GM20431 (cell line): Measurements from ENCODE around the gene HMCN2.
"Not testable (repeated sequence)": the region's sequence is repeated elsewhere in the genome, so short reads cannot be mapped to it uniquely, and the experiment has no call there.

Experiments
- in situ Hi-C: fragments of 300-500 bp; cut with MseI, MboI; formaldehyde crosslinking; loops from one replicate; pipeline ENCODE4 v1.15.0; 2020; ENCODE audit warnings: low sequenced_read_pairs; ENCODE audit not compliant: unreplicated experiment

HMCN2 gene

DNA sequence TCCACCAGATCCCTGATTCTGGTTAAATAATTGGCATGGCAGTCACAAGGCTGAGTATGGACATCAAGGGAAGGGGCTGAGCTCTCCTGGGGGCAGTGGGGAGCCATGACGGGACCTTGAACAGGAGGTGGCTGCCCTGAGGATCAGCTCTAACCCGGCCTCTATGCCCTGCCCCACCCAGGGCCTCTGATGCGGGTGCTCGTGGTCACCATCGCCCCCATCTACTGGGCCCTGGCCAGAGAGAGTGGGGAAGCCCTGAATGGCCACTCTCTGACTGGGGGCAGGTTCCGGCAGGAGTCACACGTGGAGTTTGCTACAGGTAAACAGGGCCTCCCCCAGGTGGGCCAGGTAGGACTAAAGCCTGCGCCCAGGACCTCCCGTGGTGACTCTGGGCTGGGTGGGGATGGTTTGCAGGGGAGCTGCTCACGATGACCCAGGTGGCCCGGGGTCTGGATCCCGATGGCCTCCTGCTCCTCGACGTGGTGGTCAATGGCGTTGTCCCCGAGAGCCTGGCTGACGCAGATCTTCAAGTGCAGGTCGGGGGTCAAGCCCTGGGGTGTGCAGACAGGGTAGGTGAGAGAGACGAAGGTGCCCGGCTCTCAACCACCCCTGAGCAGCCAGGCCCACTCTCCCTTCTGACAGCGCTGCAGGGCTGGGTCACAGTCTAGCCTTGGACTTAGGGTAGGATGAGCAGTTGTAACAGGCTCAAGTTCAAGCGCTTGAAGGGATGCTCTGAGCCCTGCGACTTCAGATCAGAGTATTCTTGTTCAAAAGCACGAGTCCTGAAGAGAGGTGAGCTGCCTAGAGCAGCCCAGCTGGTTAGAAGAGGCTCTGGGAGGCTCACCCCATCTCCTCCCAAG is 159.3 kb downstream of the HMCN2 start:
- in situ Hi-C loops: no loop called here

DNA sequence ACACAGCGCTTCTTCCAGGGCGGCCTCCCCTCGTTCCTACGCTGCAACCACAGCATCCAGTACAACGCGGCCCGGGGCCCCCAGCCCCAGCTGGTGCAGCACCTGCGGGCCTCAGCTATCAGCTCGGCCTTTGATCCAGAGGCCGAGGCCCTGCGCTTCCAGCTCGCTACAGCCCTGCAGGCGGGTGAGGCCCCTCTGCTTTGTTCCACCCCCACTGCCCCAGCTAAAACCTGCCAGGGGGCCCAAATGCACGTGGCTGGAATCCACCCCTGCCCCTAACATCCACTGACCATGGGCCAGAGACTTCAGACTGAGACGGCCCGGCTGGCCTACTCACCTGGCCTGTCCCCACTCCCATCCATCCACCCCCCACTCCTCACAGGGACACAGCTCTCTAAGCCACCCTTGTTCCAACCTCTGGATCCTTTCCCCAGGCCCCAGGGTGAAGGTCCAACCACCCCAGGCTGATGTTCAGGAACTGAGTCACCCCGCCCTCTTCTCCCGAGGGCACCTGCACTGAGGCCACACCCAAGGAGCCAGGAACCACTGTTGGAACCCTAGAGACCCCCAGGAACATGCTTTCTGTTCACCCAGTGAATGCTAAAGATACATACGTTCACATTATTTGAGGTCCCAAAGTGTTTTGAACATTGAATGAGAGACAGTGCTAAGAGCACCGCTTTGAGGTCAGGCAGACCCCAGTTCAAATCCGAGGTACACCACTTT is 160.3 kb downstream of the HMCN2 start:
- in situ Hi-C loops: no loop called here

DNA sequence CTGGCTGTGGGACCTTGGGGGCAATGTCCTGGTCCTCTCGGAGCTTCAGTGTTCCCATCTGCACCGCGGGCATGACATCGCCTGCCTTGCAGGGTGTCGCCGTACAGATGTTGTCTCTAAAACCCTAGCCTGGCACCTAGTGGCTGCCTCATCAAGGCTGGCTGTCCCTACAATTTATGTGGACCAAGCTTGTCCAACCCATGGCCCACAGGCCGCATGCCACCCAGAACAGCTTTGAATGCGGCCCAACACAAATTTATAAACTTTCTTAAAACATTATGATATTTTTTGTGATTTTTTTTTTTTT is 160.9 kb downstream of the HMCN2 start:
- in situ Hi-C loops: no loop called here

DNA sequence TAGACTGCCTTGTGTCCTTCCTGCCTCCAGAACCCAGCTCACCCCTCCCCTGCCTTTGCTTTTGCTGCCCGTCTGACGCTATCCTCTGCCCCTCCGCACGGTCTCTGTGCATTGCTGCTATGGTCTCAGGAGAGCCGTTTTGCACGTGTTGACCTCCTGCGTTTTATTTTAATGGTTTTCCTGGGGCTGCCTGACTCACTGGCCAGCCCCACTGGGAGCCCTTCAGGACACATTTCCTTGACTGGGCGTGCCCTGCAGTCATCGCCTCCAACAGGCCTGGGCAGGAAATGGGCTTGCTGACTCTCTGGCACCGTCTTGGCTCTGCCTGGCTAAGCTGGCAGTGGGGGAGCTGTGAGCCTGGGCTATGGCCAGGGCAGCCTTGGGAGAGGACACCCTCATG is 161.3 kb downstream of the HMCN2 start:
- in situ Hi-C loops: no loop called here

DNA sequence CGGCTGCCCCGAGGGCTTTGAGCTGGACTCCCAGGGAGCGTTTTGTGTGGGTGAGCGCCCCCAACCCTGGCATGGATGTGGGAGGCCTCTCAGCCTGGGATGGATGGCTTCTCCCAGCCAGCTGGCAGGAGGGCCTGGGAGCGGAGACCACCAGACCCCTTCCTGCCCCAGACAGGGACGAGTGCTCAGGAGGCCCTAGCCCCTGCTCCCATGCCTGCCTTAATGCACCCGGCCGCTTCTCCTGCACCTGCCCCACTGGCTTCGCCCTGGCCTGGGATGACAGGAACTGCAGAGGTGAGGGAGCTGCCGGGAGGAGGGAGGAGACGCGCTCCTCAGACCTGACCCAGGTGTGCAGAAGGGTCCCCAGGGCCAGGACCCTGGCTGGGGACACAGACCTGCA is 161.8 kb downstream of the HMCN2 start:
- in situ Hi-C loops: no loop called here

DNA sequence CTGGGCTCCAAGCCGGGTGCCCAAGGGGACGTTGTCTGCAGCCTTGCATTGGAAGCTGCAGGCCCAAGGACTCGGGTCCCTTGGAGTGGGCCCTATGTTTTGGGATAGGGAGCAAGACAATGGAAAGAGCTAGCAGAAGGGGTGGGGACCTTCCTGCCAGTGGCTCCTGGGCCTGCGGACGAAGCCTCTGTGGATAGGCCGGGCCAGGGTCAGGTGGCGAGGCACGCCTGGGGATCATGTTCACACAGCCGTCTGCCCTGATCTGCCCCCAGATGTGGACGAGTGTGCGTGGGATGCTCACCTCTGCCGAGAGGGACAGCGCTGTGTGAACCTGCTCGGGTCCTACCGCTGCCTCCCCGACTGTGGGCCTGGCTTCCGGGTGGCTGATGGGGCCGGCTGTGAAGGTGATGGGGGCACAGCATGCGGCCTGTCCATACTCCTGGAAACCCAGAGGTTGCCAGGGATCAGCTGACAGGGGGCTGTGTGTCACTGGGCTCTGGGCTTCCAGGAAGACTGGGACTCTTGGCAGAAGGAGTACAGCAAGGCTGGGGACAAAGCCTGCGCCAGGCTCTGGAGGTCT is 162.6 kb downstream of the HMCN2 start:
- in situ Hi-C loops: no loop called here

DNA sequence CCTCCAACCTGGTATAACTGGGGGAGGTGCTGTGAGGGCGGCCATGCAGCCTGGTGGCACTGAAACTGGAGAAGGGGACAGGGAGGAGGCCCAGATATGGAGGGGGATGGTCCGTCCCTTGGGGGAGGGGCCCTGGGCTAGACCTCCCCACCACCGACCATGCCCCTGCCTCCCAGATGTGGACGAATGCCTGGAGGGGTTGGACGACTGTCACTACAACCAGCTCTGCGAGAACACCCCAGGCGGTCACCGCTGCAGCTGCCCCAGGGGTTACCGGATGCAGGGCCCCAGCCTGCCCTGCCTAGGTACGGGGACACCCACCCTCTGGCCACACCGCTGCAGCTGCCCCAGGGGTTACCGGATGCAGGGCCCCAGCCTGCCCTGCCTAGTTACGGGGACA is 163.8 kb downstream of the HMCN2 start:
- in situ Hi-C loops: no loop called here

DNA sequence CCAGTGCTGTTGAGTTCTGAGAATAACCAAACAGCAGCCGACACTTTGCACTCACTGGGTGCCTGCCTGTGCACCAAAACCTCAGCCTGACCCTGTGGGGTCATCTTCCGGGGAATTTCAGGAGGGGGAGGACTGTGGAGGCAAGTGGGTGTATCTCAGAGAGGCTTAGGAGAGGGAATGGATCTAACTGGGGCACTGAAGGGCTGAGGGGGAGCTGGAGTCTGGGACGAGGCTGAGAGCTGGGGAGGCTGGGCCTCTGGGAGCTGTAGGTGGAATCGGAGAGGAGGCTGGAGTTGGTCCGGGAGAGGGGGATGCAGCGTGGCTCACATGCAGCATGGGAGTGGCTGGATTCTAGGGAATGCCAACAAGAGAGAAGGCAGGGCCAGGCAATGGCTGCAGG is 164.3 kb downstream of the HMCN2 start:
- in situ Hi-C loops: no loop called here

DNA sequence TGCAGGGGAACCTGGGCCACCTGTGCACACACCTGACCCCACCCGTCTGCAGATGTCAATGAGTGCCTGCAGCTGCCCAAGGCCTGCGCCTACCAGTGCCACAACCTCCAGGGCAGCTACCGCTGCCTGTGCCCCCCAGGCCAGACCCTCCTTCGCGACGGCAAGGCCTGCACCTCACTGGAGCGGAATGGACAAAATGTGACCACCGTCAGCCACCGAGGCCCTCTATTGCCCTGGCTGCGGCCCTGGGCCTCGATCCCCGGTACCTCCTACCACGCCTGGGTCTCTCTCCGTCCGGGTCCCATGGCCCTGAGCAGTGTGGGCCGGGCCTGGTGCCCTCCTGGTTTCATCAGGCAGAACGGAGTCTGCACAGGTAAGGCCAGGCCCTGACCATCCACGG is 164.7 kb downstream of the HMCN2 start:
- in situ Hi-C loops: no loop called here

DNA sequence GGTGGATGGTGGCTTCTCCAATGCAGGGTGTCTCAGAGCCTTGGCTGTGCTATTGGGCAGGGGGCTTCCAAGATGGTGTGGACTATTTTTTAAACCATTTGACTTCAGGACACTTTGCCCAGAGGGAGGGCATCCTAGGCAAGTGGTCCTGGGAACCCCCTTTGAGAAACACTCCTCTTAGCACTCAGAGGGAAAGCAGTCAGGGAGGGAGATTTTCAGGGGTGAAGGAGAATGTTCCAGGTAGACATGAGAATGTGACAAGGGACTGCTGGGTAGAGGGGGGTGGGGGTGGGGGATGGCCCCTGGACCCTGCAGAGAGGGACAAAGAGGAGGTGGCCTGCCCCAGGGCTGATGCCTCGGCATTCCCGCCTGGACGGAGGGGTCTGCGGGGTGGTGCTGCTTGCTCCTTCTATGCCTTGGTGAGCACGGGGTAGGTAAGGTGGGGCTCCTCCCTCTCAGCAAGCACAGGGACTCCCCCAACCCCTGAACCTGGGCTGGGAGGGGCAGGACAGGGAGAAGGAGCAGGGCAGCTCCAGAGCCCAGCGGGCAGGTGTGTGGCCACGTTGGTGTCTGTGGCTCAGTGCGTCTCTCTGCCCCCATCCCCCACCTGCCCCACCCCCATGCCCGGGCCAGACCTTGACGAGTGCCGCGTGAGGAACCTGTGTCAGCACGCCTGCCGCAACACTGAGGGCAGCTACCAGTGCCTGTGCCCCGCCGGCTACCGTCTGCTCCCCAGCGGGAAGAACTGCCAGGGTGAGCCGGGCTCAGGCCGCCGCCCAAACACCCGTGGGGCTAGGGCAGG is 165.4 kb downstream of the HMCN2 start:
- in situ Hi-C loops: no loop called here

DNA sequence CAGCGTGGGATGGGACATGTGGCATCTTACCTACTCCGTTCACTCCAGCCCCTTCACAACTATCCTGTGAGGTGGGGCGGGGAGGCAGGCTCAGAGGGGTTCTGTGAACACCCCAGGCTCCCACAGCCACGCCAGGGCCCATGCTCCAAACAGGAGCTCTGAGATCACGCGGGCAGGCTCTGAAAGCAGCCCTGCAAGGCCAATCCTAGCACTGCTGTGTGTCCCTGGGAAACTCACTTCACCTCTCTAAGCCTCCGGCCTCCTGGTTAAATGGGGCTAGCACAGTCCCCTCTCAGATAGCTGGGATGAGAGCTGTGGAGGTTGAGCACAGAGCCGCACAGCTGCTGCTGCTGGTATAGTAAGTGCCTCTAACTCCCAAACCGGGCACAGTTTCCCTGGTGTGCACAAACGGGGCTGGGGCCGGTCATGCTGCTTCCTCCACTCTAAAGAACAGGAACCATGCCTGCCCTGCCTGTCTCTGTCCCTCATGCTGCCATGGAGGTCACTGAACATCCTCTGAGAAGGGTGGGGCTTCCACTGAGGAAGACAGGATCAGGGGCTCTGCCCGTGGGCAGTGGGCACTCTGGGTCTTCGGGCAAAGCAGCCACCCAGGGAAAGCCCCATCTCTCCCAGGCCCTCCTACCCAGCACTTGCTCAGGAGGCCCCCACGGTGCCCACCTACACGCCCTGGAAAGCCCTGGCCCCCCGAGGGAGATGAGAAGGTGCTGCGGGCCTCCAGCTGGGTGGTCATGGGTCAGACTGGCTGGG is 166.2 kb downstream of the HMCN2 start:
- in situ Hi-C loops: no loop called here

DNA sequence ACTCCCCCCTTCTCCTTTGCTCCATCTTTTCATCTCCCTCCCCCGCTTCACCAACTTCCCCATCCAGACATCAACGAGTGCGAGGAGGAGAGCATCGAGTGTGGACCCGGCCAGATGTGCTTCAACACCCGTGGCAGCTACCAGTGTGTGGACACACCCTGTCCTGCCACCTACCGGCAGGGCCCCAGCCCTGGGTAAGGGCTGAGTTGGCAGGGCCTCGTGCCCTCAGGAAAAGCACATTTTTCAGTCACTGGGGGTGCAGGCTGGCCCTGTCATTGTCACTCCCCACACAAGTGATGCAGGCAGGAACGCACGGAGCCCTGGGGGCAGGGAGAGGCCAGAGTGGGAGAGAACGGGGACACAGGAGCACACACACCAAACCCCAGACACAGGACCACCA is 166.8 kb downstream of the HMCN2 start:
- in situ Hi-C loops: no loop called here

DNA sequence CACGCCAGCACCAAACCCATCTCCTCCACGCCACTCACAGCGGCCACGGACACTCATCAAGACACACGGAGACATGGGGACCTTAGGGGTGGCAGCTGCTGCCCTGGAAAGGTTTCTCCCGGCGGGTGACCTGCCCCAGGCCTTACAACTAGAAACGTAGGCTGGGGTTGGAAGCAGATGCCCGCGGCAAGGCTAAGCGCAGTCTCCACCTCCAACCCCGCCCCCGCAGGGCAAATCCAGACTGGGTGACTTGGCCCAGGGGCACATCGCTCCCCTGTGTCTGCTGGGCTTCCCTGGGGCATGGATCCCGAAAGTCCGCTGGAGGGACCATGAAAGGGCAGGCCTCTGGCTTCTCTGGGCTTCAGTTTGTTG is 167.2 kb downstream of the HMCN2 start:
- in situ Hi-C loops: no loop called here

DNA sequence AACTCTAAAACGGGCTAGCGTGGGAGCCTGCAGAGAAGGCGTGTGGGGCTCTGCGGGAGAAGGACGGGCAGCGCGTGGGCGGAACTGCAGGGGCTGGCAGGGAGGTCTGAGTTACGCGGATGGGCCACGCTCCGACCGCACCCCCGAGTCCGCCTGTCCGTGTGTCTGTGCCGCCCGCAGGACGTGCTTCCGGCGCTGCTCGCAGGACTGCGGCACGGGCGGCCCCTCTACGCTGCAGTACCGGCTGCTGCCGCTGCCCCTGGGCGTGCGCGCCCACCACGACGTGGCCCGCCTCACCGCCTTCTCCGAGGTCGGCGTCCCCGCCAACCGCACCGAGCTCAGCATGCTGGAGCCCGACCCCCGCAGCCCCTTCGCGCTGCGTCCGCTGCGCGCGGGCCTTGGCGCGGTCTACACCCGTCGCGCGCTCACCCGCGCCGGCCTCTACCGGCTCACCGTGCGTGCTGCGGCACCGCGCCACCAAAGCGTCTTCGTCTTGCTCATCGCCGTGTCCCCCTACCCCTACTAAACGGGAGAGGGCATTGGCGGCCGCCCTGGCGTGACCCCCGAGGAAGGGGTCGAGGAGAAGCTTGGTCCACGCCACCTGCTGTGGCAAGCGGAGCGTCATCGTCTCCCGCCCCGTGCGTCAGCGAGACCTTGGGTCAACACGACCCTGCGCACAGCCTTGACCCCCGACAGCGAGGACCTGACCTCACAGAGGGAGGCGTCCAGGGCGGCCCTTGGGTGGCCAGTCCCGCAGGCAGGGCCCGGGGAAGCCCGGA is 167.8 kb downstream of the HMCN2 start:
- in situ Hi-C loops: no loop called here

DNA sequence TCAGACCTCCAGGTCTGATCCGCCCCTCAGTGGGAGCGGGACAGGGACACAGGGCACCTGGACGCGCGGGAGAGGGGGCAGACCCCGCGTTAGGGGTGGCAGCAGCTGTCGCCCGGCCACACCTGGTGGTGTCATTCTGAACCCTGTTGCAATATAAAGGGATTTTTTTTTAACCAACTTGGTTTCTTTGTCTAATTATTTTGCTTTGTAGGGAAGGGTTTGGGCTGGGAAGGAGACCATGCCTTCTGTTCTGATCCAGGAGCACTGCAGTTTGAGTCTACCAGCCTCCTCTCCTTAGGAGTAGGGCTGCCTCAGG is 168.3 kb downstream of the HMCN2 start:
- in situ Hi-C loops: no loop called here

DNA sequence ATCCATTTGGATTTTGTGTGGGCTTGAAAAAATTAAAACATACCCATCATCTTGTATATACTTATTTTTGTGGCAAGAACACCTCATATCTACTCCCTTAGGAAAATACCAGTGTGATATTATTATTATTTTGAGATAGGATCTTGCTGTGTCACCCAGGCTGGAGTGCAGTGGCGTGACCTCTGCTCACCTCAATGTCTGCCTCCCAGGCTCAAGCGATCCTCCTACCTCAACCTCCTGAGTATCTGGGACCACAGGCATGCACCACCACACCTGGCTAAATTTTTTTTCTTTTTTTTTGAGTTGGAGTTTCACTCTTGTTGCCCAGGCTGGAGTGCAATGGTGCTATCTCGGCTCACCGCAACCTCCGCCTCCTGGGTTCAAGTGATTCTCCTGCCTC is 169.1 kb downstream of the HMCN2 start:
- in situ Hi-C loops: not testable (repeated sequence)

DNA sequence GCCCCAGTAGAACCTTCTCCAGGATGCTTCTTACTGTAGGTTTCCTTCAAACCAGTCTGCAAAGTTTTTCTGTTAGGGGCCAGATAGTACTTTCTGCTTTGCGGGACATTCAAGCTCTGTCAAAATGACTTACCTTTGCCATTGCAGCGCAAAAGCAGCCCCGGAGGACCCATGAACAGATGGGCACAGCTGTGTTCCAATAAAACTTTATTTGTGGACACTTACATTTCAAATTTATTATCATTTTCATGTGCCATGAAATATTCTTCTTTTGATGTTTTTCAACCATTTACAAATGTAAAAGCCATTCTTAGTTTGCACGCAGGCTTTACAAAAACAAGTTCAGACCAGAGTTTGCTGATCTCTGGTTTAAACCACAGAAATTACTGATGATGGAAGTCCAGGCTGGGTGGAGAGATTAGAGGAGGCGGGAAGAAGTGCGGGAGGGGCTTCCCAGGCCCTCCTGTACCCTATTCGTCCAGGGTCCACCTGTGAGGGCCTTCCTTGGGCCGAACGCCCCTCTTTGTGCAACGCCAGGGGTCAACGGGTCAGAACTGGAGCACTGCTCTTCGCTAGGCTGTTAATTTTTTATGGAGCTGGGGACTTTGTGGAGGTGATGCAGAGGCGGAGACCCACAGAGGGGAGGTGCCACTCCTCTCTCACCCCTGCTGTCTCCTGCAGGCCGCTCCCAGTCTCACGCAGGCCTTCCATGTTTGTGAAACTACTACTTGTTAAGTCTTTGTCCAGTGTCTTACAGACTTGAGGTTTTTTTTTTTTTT is 171.6 kb downstream of the HMCN2 start:
- in situ Hi-C loops: no loop called here

DNA sequence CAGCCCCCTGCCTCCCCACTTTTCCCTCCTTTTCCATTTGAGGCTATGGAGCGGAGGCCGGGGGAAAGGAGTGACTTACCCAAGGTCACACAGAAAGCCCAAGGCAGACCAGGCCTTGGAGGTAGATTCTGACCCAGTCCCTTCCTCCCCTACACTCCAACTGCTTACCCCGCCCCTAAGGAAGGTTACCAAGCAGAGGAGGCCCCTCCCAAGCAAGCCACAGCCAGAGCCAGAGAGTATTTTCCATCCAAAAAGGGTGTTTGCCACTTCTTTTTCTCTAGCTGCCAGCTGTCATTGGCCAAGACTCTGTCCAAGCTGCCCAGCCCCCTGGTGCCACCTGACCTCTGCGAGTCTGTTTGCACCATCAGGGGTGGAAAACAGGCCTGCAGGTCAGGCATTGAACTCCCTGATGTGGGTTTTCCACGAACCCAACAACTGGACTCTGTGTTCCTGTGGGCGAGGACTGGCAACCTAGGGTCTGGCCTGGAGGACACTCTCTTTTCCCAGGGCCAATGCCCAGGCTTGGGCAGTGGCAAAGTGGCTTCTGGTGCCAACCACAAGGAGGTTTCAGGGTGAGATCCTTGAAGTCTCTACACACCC is 172.9 kb downstream of the HMCN2 start:
- in situ Hi-C loops: no loop called here
